Spleen (tissue), 7 donors: ENCODE data around the gene CILP.

Experiments used
- CTCF ChIP-seq, 11 experiments: fragments of 200-600 bp in 7 of 11; fragments of 450-650 bp in 4 of 11; sonication (generic) in 4 of 11; IDR thresholded peaks in 8 of 11; conservative IDR thresholded peaks in 3 of 11; 1 replicate in 7 of 11; 2 replicates in 4 of 11; pipeline versions ENCODE4 v1.4.0 to v1.8.0; 2016 to 2021; ENCODE audit warnings: antibody characterized with exemption in 11 of 11, inconsistent platforms in 4 of 11, mild to moderate bottlenecking in 1 of 11
- POLR2A ChIP-seq, 3 donors: fragments of 450-650 bp; IDR thresholded peaks; one replicate each; pipeline ENCODE4 v1.5.1; 2017; ENCODE audit warnings: antibody characterized with exemption in 3 of 3, mild to moderate bottlenecking in 1 of 3
- donor health status: DM: no; HTN: no; CAD: no; lungs with moderate emphysema.
- donor health status: DM: no; HTN: no; CAD: no.
- donor health status: DM: no; HTN: no; CAD: no.

DNA sequence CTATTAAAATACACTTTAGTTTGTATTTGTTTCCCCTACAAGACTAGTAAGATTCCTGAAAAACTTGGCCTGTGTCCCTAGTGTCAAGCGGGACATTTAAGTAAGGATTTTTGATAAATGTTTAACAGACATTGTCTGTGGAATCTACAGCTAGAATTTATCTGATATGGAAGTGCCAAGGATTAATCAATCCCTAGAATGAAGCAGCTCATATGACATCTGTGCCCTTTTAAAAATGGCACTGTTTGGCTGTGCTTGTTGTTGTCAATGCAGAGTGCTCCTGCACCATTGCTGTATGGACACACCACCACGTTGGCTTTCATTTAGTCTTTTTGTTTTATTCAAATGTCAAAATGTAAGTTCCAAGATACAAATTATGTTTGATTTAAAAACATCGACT is 63.4 kb downstream of the CILP start:
- TF ChIP-seq POLR2A (IDR thresholded peaks at IDR 0.05) = no peak
- no peak for TF ChIP-seq CTCF (IDR thresholded peaks at IDR 0.05 in 8 of 11, conservative IDR thresholded peaks at IDR 0.05 in 3 of 11)
